HG03457 (cell line): ENCODE measurements around the gene KLK6.

Experiments used
- ATAC-seq: cut with Tn5 transposase; IDR thresholded peaks from one replicate; pipeline ENCODE4 v1.9.1; 2021; ENCODE audit warnings: moderate number of reproducible peaks; ENCODE audit not compliant: unreplicated experiment

KLK6 gene

GRCh38 chr19:50912727-50913716 is 56.4 kb downstream of the KLK6 start:
- no peak for ATAC-seq

DNA sequence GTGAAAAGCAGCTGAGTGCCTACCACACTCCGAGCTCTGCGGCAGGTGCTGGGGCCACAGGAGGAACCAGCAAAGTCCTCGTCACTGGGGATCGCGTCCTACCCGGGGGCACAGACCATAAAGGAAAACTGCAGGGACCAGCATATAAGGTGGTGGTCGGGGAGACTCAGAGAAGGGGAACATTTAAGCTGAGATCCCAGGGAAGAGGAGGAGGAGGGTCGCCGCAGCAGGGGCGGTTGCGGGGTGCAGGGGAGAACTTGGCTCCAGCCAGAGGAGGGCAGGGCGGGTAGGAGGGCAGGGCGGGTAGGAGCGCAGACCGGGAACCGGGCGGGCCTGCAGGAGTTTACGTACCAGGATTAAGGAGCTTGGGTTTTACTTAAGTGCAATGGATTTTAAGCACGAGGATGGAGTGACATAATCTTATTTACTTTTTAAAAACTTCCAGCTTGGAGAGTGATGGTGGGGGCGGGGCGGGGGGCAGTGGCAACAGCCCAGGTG is 57.2 kb downstream of the KLK6 start:
- no peak for ATAC-seq

GRCh38 chr19:50911206-50912101 is 57.9 kb downstream of the KLK6 start, which contains the start of gene KLK4:
TSS of gene KLK4 (minus strand) at chr19:50911395. CDS start at chr19:50910738, 657 bp downstream.
- no peak for ATAC-seq

GRCh38 chr19:50910722-50911121 is 58.7 kb downstream of the KLK6 start:
- ATAC-seq: no peak

DNA sequence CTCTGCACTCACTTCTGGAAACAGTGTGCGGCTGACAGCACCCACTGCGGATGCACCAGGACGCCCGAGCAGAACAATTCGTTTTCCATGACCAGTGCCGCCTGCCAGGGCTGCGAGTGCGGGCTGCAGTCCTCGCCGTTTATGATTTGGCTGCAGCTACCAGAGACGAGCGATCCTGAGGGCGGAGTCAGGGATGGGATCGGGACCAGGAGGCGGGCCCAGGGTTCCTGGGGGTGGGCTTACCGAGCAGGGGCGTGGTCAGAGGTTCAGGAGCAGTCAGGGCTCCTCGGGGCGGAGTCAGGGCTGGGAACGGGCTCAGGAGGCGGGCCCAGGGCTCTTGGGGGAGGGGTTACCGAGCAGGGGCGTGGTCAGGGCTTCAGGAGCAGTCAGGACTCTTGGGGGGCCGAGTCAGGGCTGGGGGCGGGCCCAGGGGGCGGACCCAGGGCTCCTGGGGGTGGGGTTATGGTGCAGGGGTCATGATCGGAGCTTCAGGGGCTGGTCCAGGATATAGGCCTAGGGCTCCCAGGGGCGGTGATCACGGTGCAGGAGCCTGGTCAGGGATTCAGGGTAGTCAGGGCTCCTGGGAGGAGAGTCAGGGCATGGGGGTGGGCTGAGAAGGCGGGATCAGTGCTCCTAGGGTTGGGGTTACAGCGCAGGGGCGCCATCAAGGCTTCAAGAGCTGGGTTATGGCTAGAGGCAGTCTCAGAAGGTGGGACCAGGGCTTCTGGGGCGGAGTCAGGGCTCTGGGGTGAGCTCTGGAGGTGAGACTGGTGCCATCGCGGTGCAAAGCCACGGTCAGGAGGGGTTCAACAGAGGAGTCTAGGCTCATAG is 59.9 kb downstream of the KLK6 start:
- no peak for ATAC-seq
